Measurements from ENCODE around the gene TMPRSS11E.

Gene TMPRSS11E

GRCh38 chr4:68447201-68447600 lies at the start of gene TMPRSS11E:
Gene TMPRSS11E (plus strand): TSS chr4:68447463. CDS start chr4:68447513, 50 bp downstream.
- Histone ChIP-seq H3K36me3 (ENCODE audit: control insufficient read depth in 2 of 2, insufficient read depth in 1 of 2, low read length in 2 of 2) (no peaks in the 10 kb centered on the region), H3K4me3 (ENCODE audit: low read depth, low read length) (no peak within 1 kb of the TSS), H3K4me1 (ENCODE audit: control insufficient read depth, insufficient read depth, low read length) (no peaks in the 10 kb centered on the region), H3K27ac (ENCODE audit: extremely low read depth, low read depth, low read length) (no peak within 1 kb of the TSS), H3K9me3 (ENCODE audit: control insufficient read depth, insufficient read depth, low read depth, low read length) (no peaks in the 10 kb centered on the region)
- ChIA-PET POLR2A (no interaction called here), CTCF (no interaction called here)
- TF ChIP-seq ZBTB44 (tag by site-specific recombination; IDR thresholded peaks at IDR 0.05) (no peak), ZNF623 (tag by site-specific recombination; IDR thresholded peaks at IDR 0.05) (no peak), ZNF561 (tag by site-specific recombination; IDR thresholded peaks at IDR 0.05; ENCODE audit: borderline replicate concordance) (no peak), SP3 (tag by site-specific recombination; IDR thresholded peaks at IDR 0.05) (no peak), GFI1B (tag by site-specific recombination; IDR thresholded peaks at IDR 0.05) (no peak), ZBTB1 (tag by site-specific recombination; IDR thresholded peaks at IDR 0.05) (no peak), ZNF792 (tag by site-specific recombination; IDR thresholded peaks at IDR 0.05) (no peak), BCL11A (tag by site-specific recombination; IDR thresholded peaks at IDR 0.05; ENCODE audit: low read depth) (no peak), ZNF37A (tag by site-specific recombination; IDR thresholded peaks at IDR 0.05) (no peak), ZNF548 (tag by site-specific recombination; IDR thresholded peaks at IDR 0.05) (no peak)

- H3K27ac ChIP-seq (ENCODE audit: extremely low read depth, low read depth, low read length) = no peak overlapping the region
- H3K4me1 ChIP-seq (ENCODE audit: control insufficient read depth, insufficient read depth, low read length) = no peaks in the 10 kb centered on the region
- no peaks in the 10 kb centered on the region for H3K36me3 ChIP-seq (ENCODE audit: control insufficient read depth in 2 of 2, insufficient read depth in 1 of 2, low read length in 2 of 2)
- ChIA-PET CTCF (no interaction called here), POLR2A (no interaction called here)
- TF ChIP-seq BCL6B (tag by site-specific recombination; IDR thresholded peaks at IDR 0.05) = no peak
- H3K9me3 ChIP-seq (ENCODE audit: control insufficient read depth, insufficient read depth, low read depth, low read length) = no peaks in the 10 kb centered on the region
- H3K4me3 ChIP-seq (ENCODE audit: low read depth, low read length) = no peak overlapping the region
These were observed 48.0 kb upstream of the TMPRSS11E start for GRCh38 chr4:68399306-68399705.

GRCh38 chr4:68401231-68401630 lies 46.0 kb upstream of the TMPRSS11E start:
- TF ChIP-seq ZNF571 (tag by site-specific recombination; IDR thresholded peaks at IDR 0.05) = no peak
- no peak for TF ChIP-seq ZNF239 (tag by site-specific recombination; IDR thresholded peaks at IDR 0.05)
- TF ChIP-seq ZNF473 (tag by site-specific recombination; IDR thresholded peaks at IDR 0.05) = no peak
- TF ChIP-seq FEZF1 (tag by site-specific recombination; IDR thresholded peaks at IDR 0.05) = no peak
- no peak for TF ChIP-seq KLF1 (tag by site-specific recombination; IDR thresholded peaks at IDR 0.05)
- no peak for TF ChIP-seq ZNF335 (tag by site-specific recombination; conservative IDR thresholded peaks at IDR 0.05)
- no peak for TF ChIP-seq ZNF701 (tag by site-specific recombination; IDR thresholded peaks at IDR 0.05)
- ChIA-PET CTCF (no interaction called here), POLR2A (no interaction called here)
- no peak overlapping the region for H3K27ac ChIP-seq (ENCODE audit: extremely low read depth, low read depth, low read length)
- H3K4me3 ChIP-seq (ENCODE audit: low read depth, low read length) = no peak overlapping the region
- H3K36me3 ChIP-seq (ENCODE audit: control insufficient read depth in 2 of 2, insufficient read depth in 1 of 2, low read length in 2 of 2) = no peaks in the 10 kb centered on the region
- H3K4me1 ChIP-seq (ENCODE audit: control insufficient read depth, insufficient read depth, low read length) = no peaks in the 10 kb centered on the region
- H3K9me3 ChIP-seq (ENCODE audit: control insufficient read depth, insufficient read depth, low read depth, low read length) = no peaks in the 10 kb centered on the region

GRCh38 chr4:68404153-68404552 lies 43.1 kb upstream of the TMPRSS11E start:
- Histone ChIP-seq H3K4me3 (ENCODE audit: low read depth, low read length) (no peak overlapping the region), H3K9me3 (ENCODE audit: control insufficient read depth, insufficient read depth, low read depth, low read length) (no peaks in the 10 kb centered on the region), H3K27ac (ENCODE audit: extremely low read depth, low read depth, low read length) (no peak overlapping the region), H3K4me1 (ENCODE audit: control insufficient read depth, insufficient read depth, low read length) (no peaks in the 10 kb centered on the region), H3K36me3 (ENCODE audit: control insufficient read depth in 2 of 2, insufficient read depth in 1 of 2, low read length in 2 of 2) (no peaks in the 10 kb centered on the region)
- ChIA-PET POLR2A (no interaction called here), CTCF (no interaction called here)
- TF ChIP-seq ZSCAN16 (tag by site-specific recombination; IDR thresholded peaks at IDR 0.05) (no peak), ZNF621 (tag by site-specific recombination; IDR thresholded peaks at IDR 0.05) (no peak), ELK4 (IDR thresholded peaks at IDR 0.05; ENCODE audit: borderline replicate concordance, low read depth, low read length) (no peak), ZNF404 (tag by site-specific recombination; IDR thresholded peaks at IDR 0.05) (no peak), ZNF366 (tag by site-specific recombination; conservative IDR thresholded peaks at IDR 0.05) (no peak), WT1 (tag by site-specific recombination; IDR thresholded peaks at IDR 0.05) (no peak), ZNF211 (tag by site-specific recombination; IDR thresholded peaks at IDR 0.05; ENCODE audit: low read depth) (no peak), ZNF398 (tag by site-specific recombination; IDR thresholded peaks at IDR 0.05) (no peak), ZNF596 (tag by site-specific recombination; IDR thresholded peaks at IDR 0.05) (no peak)
